Measurements from ENCODE around the gene RGSL1. TPM values are rescaled to one million over a fixed set of nuclear protein-coding genes. Genes with fewer than 3 reads are reported as not detected.

Gene RGSL1
- total RNA-seq, 1 donor from 2014 or later, result not detected

- no peaks in the 10 kb centered on the region for H3K9me3 ChIP-seq
- intact Hi-C loops (cut with DNase I), result no loop called here
- no peaks in the 10 kb centered on the region for H3K27me3 ChIP-seq (ENCODE audit: low read depth)
- DNase-seq, result no peak
- no peak for ATAC-seq
- no peak overlapping the region for H3K27ac ChIP-seq
- no peak overlapping the region for H3K4me3 ChIP-seq
- H3K36me3 ChIP-seq, result peaks cover under 1% of the 10 kb centered on the region
- no peak for TF ChIP-seq CTCF (IDR thresholded peaks at IDR 0.05)
- no peaks in the 10 kb centered on the region for H3K4me1 ChIP-seq
Observed at GRCh38 chr1:182567629-182568028, 117.7 kb downstream of the RGSL1 start.

- Histone ChIP-seq H3K4me1 (no peaks in the 10 kb centered on the region), H3K36me3 (peaks cover 12% of the 10 kb centered on the region), H3K9me3 (no peaks in the 10 kb centered on the region), H3K4me3 (no peak overlapping the region), H3K27me3 (ENCODE audit: low read depth) (no peaks in the 10 kb centered on the region), H3K27ac (no peak overlapping the region)
- ATAC-seq (no peak), DNase-seq (no peak)
- TF ChIP-seq CTCF (IDR thresholded peaks at IDR 0.05), result no peak
- intact Hi-C loops (cut with DNase I), result no loop called here
Observed at GRCh38 chr1:182568647-182569284, 118.8 kb downstream of the RGSL1 start.

DNA sequence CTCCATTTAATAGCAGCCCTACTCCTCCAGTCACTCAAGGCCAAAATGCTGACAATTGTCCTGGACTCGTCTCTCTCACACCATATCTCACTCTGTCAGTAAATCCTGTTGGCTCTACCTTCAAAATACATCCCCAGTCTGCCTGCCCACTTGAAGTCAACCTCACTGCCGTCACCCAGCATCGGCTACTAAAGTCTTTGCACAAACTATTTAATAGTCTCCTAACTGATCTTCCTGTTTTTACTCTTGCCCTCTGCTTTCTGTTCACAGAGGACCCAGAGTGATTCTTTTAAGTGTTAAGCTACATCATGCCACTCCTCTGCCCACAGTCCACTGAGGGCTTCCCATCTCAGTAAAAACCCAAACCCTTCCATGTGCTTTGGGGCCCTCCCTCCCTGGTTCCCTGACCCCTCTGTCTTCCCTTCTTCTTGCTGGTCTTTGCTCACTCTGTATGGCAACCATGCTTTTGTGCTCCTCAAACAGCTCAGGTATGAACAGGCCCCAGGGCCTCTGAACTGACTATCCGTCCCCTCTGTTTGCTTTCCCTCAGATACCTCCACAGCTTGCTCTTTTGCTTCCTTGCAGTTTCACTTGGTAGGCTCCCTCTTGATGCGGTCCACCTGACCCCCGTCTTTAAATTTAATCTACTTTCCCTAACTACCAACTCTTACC lies 120.1 kb downstream of the RGSL1 start:
- intact Hi-C loops (cut with DNase I), result no loop called here
- no peak overlapping the region for H3K27ac ChIP-seq

GRCh38 chr1:182570611-182570970 lies 120.6 kb downstream of the RGSL1 start:
- peaks cover 5% of the 10 kb centered on the region for H3K4me1 ChIP-seq
- H3K9me3 ChIP-seq, result no peaks in the 10 kb centered on the region
- H3K27me3 ChIP-seq (ENCODE audit: low read depth), result no peaks in the 10 kb centered on the region
- no peak for TF ChIP-seq CTCF (IDR thresholded peaks at IDR 0.05)
- no peak overlapping the region for H3K4me3 ChIP-seq
- no peak for ATAC-seq
- intact Hi-C loops (cut with DNase I), result no loop called here
- DNase-seq, result no peak
- H3K27ac ChIP-seq, result no peak overlapping the region
- peaks cover 30% of the 10 kb centered on the region for H3K36me3 ChIP-seq

More for the DNA sequence above, 120.1 kb downstream of the RGSL1 start:
- TF ChIP-seq CTCF (IDR thresholded peaks at IDR 0.05), result no peak
- H3K4me1 ChIP-seq, result peaks cover under 1% of the 10 kb centered on the region
- DNase-seq (no peak), ATAC-seq (no peak)
- H3K4me3 ChIP-seq, result no peak overlapping the region
- H3K27me3 ChIP-seq (ENCODE audit: low read depth), result no peaks in the 10 kb centered on the region
- peaks cover 25% of the 10 kb centered on the region for H3K36me3 ChIP-seq
- no peaks in the 10 kb centered on the region for H3K9me3 ChIP-seq

- intact Hi-C loops (cut with DNase I), result no loop called here
- no peak overlapping the region for H3K4me3 ChIP-seq
- H3K27me3 ChIP-seq (ENCODE audit: low read depth), result no peaks in the 10 kb centered on the region
- ATAC-seq (no peak), DNase-seq (no peak)
- no peak overlapping the region for H3K27ac ChIP-seq
- H3K4me1 ChIP-seq, result peaks cover 10% of the 10 kb centered on the region
- TF ChIP-seq CTCF (IDR thresholded peaks at IDR 0.05), result no peak
- H3K9me3 ChIP-seq, result no peaks in the 10 kb centered on the region
- H3K36me3 ChIP-seq, result peaks cover 58% of the 10 kb centered on the region
Observed at GRCh38 chr1:182574156-182574555, 124.2 kb downstream of the RGSL1 start.

Measured in lower lobe of right lung (tissue), 2 donors.